Limb (tissue), 2 donors: ENCODE measurements around the gene ZFP90.
"Not testable (repeated sequence)": the region's sequence is repeated elsewhere in the genome, so short reads cannot be mapped to it uniquely, and the experiment has no call there.

Experiments
- DNase-seq, 2 donors: peaks; one replicate each; pipeline ENCODE4 v3.0.0-alpha.2; 2016; ENCODE audit errors: extremely low spot score in 2 of 2

ZFP90 gene

DNA sequence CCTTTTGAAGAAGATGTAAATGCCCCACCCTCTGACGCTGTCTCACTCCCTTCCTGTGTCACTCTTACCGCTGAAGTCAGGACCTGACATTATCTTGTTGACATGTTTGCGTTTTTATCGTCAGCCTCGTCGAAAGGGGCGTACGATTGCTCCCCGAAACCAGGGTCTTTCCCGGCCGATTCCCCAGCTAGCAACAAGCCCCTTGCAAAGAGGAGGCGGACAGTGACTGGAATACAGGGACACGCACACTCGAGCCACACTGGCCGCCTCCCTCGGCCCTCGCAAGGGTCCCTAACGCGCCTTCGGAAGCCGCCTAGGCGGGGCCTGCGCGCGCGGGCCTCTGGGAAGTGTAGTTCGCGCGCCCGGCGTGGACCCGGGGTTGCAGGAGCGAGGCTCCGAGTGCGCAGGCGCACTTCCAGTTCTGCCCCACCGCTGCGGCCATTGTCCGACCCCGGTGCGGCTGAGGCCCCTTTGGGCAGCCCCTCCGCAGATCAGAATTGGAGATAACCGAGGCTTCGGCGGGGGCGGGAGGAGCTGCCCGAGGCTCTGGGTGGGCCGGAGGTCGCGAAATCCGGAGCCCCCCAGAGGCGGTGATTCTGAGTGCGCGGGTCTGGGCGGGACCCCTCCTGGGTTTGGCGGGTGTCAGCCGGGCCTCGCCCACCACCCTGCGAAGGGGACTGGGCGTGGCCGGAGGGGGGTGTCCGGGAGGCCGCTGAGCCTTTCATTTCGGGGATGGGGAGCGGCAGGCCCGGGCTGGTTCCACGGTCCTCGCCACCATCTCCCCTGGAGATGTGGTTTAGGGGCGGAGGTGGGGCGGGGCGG, at the start of gene ZFP90:
ZFP90 (plus strand) TSS at position 412 of the 822 bp plus-strand sequence. CDS start 502 bp downstream, outside the sequence.
- DNase-seq, result peak; percentile 93 to 96

DNA sequence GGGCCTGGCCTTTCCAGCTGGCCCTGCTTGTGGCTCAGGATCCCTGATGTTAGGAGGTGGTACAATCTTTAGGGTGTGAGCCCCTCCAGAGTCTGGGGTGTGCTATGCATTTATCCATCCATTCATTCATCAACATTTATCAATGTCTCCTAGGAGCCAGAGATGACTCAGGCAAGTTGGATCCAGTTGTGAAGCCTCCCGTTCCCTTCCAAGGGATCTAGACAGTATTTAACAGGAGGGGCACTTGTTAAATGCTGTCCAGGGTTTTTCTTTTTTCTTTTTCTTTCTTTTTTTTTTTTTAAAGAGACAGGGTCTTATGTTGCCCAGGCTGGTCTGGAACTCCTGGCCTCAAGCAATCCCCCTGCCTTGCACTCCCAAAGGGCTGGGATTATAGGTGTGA, 48.7 kb upstream of the ZFP90 start:
- no peak for DNase-seq

DNA sequence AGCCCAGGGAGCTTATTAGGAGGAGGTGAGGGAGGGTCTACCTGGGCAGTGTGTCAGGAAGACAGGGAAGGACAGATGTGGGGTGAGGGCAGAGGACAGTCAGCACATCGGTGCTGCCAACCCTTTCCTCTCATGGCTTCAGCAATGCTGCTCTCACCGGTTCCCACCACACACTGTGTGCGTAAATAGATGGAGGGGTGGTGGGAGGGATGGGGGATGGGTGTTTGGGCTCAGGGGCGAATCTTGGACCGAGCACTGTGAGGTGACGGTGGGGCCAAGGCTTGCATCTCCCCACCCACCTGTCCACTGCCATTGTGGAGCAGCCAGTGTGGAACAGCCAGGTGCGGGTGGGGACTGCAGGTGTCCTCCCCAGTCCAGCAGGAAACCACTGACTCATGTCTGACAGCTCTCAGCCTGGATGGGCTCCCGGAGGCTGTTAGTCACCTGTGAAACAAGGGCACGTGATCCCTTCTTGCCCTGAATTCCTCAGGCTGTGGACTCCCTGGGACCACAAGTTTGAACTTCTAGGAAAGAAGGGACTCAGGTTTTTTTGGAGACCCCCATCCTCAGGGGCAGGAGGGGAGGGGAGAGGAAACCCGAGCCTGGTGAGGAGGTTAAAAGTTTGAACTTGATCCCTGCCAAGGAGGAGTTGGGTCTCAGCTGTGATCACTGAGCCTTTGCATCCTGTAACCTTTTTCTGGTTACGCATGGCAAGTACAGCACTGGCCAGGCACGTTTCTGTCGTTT, 48.1 kb upstream of the ZFP90 start:
- DNase-seq, result no peak

DNA sequence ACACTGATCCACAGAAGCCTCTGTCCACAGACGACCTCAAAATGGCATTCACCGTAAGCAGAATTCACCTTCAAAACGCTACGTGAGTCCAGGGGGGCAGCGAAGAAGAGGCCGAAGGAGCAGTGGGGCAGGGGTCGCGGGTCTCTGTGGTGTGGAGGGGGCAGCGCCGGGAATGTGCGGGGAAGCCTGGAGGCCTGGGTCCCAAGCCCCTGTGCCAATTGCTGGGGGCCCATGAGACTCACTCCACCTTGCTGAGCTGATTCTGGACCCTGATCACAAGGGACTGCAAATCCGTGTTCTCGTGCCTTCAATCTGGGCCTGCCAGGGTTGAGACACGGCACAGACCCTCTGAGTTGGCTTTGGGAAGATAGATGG, 47.5 kb upstream of the ZFP90 start:
- no peak for DNase-seq

DNA sequence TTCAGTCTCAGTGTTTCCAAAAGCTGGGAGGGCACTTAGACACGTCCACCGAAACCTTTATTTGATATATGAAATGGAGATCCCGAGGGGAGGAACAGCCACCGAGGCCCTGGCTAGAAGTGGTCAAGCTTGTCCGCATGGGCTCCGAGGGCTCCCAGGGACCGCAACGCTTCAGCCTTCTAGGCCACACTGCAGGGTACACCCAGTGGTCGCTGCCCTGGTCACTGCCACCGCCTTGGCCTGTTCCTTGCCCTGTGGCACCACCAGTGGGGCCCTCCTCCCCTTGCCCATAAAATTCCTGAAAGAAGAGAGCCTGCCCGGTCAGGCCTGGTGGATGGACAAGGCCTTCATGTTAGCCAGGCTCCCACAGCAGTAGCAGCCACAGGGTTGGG, 46.9 kb upstream of the ZFP90 start:
- DNase-seq, result no peak

DNA sequence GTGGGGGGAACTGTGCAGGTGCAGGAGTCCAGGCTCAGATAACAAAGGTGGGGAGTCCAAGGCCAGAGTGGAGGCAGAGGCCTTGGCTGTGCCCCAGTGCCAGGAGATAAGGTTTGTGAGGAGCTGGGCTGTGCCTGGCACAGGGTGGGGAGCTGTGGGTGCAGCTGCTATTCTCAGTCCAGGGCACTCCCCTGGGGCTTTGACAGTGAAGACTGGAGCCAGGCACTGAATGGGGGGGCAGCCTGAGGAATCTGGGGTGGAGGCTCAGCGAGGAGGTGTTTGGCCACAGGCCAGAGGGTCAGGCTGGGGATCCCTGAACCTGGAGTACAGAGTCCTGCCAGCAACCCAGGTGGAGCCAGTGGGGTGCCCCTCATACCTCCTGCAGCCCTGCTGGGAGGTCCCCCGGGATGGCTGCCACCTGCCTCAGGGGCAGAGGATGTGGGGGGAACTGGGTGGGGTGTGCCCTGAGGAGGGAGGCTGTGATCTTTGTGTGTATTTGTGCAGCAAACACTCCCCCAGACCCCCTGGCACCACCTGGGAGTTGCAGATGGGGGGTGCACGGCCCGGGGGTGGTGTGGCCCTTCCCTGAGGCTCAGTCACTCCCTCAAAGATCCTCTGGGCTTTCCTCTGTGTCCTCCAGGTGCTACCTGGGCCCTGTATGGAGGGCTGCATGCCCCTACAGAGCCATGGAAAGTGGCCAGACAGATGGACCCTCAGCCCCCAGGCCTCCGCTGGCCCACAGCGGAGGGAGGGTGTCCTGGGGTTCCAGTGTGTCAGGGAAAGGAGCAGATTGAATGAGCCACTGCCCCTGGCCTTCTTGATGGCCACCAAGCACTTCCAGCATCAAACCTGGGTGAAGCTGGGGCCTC, 46.3 kb upstream of the ZFP90 start:
- no peak for DNase-seq

DNA sequence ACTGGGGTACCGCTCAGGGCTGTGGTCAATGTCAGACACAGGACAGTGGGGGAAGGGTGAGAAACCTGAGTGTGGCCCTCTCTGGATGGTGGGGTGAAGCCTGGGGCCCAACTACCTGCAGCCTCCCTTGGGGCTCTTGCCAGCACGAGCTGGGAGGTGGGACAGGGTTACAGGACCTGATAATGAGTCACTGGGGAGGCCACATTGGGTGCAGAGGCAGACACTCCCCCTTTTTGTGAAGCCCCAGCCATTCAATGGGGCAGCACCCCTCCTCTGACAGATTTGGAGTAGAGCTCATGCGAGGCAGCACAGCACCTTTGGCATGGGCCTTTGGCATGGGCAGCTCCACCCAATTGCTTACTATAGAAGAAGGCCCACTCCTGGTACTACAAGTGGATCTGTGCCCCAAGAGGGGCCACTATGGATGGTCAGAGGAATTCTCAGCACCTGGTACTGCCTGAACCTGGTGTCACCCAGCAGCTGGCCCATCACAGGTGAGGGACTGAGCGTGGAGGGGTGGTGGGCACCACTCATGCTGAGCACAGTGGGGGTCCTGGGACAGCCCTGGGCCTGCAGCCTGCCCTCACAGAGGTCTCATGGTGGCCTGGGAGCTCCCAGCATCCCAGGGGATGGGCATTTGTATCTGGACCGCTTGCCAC, 45.5 kb upstream of the ZFP90 start:
- no peak for DNase-seq

DNA sequence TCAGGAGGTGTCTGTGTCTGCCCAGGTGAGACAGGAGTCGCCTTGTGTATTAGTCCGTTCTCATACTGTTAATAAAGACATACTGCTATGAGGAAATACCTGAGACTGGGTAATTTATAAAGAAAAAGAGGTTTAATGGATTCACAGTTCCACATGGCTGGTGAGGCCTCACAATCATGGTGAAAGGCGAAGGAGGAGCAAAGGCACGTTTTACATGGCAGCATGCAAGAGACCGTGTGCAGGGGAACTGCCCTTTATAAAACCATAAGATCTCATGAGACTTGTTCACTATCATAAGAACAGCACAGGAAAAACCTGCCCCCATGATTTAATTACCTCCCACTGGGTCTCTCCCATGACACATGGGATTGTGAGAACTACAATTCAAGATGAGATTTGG, 44.8 kb upstream of the ZFP90 start:
- not testable (repeated sequence) for DNase-seq

DNA sequence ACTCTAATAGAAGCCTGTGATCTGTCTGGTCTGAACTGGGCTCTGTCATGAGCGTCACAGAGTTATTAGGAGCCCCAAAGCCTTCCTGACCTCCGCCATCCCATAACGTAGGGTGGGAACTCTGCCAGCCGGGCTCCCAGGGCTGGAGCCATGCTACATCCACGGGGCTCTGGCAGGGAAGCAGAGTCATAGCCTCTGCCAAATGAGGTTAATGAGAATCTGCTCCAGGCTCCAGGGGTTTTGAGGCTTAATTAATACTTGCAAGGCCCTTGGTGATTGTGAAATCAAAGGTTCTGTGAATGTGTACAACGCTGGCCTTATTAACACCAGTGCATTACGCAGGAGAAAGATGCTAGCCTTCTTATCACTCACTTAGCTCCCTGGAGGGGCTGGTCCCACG, 42.4 kb upstream of the ZFP90 start:
- DNase-seq, result no peak

DNA sequence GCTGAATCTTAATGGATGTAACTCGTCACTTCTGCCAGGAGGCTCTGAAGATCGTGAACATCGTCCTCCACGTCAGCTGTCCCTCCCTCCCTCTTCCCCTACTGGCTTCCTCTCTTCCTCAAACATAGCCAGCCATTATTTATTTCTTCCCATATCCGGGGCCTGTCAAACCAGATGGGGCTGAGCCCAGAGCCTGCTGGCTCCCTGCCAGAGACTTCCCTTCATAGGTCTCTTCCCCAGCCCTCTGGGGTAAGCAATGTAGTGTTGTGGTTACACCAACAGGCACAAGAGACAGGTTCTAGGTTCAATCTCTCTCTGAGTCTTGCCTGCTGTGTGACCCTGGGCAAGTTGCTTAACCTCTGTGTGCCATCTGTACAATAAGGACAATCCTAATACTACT, 40.1 kb upstream of the ZFP90 start:
- DNase-seq, result no peak

DNA sequence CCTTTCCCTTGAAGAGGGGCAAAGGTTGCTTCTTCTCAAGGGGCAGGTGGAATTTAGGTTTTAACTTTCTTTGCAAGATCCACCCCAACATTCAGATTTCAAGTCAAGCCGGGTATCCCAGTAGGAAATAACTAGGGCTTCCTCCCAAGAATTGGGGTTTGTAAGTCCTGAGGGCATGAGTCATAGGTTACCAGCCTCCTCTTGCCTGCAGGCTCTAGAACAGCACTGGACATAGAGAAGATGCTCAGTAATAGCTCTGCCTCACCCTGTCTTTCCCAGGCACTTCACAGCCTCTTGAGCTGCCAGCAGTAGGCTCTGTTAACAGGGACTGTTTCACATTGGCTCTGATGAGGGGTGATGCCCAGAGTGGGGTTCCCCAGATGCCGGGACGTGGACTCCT, 35.8 kb upstream of the ZFP90 start:
- DNase-seq, result no peak

DNA sequence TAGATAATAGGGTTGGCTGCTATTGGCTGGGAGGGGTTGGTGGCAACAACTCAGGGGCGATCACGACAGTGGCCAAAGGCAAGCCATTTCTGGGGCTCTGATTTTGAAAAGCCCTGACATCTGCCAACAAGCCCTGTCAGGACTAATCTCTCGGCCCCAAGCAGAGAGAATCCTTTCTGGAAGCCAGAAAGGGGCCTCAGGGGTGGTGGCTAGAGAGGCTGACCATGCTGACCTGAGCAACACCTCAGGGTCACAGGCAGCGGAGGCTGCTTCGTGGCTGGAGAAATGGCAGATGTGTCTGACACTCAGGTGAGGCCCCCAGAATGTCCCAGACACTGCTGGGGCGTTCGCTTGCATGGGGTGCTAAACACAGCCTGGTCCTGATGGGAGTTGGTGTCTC, 35.0 kb upstream of the ZFP90 start:
- no peak for DNase-seq

DNA sequence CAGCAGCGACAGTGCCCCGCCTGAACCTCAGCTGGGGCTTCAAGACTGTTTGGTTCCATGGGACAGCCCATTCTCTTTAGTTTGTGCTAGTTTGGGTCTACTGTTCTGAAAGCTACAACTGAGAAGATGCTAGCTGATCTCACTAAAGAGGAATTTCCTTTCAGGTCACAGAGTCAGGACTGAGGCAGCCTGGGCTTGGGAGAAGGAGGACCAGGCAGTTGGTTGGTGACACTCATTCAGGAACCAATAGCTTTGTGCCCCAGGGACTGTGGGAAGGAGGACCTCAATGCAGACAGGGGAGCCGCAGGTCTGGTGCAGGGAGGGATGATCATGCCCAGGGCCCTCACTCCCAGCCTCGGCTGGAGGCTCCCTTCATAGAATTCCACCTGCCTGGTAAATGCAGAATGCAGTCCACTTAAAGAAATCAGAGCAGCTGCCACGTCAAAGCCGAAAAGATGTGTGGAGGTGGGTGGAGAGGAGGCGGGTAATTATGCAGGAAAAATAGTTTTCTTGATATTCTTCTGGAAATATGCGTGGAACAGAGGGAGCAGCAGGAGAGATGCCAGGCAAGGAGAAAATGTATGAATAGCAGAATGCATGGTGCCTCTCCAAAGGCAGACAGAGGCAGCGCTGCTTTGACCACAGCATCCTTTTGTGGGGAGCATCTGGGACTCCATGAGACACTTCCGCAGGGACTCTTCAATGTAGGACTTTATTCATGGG, 32.6 kb upstream of the ZFP90 start:
- DNase-seq, result no peak

DNA sequence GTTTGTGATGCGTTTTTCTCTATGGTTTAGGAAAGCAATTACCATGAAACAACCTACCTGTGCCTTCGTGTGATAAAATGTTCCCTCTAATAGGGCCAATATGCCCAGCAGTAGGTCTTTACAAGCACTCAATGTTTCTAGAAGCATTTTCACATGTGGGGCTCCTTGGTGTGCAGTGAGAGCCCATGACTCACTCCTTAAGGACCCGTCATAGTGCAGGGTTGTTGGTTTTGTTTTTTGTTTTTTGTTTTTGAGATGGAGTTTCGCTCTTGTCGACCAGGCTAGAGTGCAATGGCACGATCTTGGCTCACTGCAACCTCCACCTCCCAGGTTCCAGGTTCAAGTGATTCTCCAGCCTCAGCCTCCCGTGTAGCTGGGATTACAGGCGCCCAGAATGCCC, 31.1 kb upstream of the ZFP90 start:
- no peak for DNase-seq

DNA sequence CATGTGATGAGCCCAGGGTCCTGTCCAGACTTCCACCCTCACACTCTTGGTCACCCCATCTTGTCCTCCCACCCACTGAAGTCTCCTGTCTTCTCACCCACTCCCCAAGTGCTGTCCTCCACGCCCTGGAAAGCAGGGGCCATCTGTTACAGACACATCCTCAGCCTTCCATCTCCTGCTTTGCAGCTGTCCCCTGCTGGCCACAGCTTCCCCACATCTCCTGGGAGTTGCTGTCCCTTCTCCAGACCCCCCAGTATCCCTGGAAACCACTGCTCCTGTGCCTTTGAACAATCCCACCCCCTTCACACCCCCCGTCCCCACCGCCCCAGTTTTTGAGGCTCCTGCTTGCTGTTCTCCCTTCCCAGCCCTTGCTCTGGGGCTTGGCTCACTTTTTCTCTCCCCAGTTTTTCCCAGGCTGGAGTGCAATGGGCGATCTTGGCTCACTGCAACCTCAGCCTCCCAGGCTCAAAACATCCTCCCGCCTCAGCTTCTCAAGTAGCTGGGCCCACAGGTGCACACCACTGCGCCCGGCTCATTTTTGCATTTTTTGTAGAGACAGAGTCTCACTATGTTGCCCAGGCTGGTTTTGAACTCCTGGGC, 30.4 kb upstream of the ZFP90 start:
- DNase-seq, result no peak

DNA sequence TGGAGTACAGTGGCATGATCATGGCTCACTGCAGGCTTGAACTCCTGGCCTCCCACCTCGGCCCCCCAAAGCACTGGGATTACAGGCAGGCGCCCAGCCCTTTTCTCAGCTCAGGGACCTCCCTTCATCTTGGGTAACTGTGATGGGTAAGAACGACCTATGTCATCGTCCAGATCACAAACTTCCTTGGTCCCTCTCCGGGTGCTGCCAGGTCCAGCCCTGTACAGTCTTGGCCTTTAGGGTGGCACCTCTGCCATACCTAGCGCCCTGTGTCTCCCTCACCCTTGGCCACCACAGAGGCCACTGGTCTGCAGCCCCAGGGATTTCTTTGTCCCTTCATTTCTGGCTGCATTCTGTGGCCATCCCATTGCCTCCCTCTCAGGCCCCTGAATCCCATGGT, 29.7 kb upstream of the ZFP90 start:
- no peak for DNase-seq

DNA sequence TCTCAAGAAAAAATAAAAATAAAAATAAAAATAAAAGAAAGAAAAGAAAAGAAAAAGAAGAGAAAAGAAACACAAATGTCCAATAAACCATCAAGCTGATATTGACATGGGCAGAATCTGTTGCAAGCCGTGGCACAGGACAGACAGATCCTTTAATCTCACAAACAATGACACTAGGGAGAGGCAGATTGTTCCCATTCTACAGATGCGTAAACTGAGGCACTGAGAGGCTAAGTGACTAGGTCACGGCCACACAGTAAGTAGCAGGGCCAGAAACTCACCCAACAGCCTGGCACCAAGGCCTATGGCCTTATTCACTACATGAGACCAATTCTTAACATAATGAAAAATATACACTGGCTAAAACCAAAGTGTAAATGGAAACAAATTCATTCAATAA, 28.3 kb upstream of the ZFP90 start:
- no peak for DNase-seq

DNA sequence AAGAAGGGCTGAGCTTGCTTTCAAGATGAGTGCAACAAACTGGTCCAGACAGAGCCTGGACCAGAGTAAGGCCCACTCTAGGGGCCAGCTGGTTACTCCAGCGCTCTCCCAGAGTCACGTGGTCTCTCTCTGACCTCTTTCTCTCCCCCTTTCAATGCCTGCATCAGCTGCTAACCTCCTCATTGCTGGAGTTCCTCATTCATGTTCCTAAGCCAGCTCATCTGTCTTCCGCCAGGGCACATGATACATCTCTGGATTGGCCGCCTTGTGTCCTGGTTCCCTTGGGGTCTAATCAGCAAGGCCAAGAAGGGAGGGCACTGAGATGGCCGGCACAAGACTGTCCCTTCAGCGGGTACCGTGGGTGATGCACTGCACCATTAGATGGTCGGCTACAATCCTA, 26.9 kb upstream of the ZFP90 start:
- no peak for DNase-seq

DNA sequence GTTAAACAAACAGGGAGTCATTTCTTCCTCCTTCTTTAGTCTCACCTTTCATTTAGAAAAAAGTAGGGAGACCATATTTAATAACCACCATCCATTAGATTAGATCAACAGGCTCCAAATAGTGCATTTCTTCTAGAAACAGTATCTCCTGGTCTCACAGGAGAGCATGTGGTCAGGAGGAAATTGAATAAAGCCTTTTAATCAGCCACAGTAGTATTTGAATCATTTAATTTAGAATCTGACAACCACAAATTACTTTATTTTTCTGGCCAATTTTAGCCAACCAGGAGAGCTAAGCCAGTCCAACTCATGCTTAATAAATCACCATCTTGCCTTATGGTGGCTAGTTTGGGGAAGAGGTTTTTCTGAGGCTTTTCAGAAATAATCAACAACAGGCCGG, 26.3 kb upstream of the ZFP90 start:
- DNase-seq, result no peak

DNA sequence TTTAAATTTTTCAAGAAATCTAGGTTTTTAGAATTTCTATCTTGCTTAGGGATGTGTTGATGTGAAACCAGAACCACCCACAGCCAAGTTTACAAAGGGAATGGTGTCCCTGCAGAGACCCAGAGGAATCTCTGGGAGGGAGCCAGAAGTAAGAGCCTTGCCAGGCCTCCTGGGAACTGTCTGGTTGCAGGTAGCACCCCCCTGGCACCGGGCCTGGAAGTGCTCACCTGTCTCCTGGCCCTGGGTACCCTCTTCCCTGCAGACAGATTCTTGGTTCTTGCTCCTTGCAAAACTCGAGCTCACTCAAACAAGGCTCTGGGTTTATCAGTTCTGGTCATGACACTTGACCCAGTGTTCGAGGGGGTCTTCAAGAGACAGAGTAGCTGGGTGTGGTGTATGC, 24.6 kb upstream of the ZFP90 start:
- no peak for DNase-seq
